ENCODE data around the gene HOPX.
A peak's percentile ranks its signal among the peaks of the same experiment; 100 is the strongest.
"Not testable (repeated sequence)": the region's sequence is repeated elsewhere in the genome, so short reads cannot be mapped to it uniquely, and the experiment has no call there.

HOPX gene, protein sequence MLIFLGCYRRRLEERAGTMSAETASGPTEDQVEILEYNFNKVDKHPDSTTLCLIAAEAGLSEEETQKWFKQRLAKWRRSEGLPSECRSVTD

DNA sequence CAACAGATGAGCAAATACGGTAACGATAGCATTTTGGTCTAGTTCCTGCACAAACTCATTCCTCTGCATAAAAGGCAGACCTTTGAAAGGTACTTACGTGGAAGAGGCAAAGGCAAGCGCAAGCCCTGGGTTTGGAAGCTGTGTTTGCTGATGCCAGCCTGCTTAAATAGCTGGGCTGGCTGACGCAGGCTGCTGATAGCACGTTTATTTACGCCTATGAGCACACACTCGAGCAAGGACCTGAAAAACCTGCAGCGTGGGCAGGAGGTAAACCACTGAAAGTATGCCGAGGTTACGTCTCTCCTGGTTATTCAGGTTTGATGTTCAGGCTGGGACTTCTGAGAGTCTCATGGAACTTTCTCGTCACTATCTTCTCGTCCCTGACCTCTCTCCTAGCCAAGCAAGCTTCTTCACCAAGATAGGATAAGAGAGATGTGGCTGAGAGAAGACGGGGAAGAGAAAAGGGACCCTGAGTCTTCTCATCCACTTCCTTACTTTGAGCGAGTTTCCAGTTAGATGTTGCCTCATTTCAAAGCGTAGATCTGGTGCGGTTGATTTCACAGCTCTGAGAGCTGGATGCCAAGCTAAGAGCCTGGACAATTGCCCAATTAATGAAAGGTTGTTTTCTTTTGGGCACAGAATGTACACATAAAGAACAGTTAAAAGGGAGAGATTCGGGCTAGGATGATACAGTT, at the start of gene HOPX:
HOPX (minus strand) TSS at position 139 of the 695 bp plus-strand sequence. CDS start 23,480 bp downstream, outside the sequence.
- DNase-seq, result peak in 11 of 56 donors; percentile 9 to 66 (median 18)

DNA sequence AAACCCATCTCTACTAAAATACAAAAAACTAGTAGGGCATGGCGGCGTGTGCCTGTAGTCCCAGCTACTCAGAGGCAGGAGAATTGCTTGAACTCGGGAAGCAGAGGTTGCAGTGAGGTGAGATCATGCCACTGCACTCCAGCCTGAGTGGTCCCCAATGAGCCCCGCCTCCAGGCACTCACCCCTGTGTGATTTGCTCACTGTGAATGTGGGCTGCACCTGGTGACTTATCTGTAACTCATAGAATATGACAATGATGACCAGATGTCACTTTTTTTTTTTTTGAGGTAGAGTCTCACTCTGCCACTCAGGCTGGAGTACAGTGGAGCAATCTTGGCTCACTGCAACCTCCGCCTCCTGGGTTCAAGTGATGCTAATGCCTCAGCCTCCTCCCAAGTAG, 49.0 kb upstream of the HOPX start:
- DNase-seq, result no peak

DNA sequence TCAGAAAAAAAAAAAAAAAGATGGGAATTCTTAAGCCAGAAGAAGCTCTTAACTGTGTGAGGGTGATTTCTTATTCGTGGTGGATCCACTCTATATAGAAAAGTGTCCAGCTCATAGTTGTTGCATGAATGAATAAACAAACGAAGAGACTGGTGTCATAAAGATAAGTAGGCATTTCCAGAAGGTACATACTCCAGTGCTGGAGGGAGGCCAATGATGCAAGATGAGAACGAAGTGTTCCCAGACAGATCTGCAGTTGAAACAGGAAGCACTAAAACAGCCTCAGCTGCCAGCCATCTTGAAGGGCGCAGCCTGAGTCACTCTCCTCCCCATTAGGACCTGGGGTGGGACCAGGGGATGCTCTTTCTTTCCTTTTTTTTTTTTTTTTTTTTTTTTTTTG, 47.4 kb upstream of the HOPX start:
- peak in 2 of 56 donors; percentile 1 to 18 for DNase-seq

DNA sequence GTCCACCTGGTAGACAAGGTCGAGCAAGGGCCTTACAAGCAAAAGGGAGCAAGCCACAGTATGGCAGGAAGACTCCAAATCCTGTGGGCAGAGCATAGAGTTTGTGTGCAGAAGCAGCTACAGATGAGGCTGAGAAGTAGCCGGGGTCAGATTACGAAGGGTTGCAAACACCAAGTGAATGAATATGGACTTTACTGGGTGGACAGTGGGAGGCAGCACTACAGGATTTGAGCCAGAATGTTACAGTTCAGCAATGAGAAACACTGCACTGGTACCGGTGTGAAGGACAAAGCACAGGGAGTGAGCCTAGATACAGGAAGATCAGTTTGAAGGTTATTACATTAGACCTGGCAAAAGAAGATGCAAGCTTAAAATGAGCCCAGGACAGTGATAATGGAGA, 46.1 kb upstream of the HOPX start:
- DNase-seq, result no peak

DNA sequence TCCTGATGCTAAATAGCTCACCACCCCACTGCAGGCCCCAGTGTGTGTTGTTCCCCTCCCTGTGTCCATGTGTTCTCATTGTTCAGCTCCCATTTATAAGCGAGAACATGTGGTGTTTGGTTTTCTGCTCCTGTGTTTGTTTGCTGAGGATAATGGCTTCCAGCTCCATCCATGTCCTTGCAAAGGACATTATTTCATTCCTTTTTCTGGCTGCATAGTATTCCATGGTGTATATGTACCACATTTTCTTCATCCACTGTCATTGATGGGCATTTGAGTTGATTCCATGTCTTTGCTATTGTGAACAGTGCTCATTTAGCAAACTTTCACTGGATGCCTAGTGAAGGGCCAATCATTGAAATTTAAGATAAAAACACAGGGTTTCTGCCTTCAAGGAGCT, 45.5 kb upstream of the HOPX start:
- DNase-seq, result not testable (repeated sequence)

DNA sequence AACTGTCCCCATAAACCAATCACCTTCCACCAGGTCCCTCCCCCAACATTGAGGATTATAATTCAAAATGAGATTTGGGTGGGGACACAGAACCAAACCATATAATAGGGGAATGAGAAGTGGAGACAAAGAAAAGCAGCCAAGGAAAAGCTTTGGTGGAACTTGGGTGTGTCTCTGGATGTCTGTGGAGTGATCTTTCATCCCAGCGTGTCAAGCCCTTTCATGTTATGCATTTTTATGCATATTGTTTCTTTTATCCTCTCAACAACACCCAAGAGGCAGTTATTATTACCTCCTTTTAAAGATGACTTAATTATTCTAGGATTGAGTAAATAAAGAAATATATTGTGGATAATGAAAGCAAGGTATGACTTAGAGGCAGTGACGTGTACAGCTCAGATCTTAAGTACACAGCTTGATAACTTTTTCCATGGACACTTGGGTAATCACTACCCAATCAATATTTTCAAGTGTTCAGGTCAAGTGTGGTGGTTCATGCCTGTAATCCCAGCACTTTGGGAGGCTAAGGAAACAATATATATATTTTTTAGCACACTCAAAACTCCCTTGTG, 42.6 kb upstream of the HOPX start:
- no peak for DNase-seq

DNA sequence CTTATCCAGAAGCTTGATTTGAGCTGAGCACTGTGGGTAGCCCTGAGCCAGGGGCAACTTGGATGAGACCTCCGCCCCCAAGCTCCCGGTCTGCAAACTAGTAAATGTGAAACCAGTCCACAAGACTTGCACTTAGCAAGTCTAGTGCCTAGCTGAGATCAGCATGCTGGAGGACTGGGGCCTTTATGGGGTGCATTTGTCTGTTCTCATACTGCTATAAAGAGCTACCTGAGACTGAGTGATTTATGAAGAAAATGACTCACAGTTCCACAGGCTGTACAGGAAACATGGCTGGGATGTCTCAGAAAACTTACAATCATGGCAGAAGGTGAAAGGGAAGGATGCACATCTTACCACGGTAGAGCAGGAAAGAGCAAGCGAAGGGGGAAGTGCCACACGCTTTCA, 42.1 kb upstream of the HOPX start:
- no peak for DNase-seq

DNA sequence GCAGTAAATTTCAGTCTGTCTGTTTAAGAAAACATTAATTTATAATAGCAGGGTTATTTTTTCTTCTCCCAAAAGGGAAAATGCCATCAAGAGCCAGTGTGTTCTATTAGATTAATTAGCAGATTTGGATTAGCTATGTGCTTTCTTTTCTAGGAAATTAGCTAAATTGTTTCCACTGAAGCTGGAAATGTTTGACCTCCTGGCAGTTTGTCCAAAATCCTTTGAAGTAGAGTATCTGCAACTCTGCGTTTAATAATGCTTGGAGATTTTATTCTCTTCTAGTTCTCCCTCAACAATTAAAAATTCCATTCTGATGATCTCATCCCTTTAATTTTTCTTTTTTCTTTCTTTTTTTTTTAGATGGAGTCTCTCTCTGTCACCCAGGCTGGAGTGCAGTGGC, 27.1 kb upstream of the HOPX start:
- no peak for DNase-seq

DNA sequence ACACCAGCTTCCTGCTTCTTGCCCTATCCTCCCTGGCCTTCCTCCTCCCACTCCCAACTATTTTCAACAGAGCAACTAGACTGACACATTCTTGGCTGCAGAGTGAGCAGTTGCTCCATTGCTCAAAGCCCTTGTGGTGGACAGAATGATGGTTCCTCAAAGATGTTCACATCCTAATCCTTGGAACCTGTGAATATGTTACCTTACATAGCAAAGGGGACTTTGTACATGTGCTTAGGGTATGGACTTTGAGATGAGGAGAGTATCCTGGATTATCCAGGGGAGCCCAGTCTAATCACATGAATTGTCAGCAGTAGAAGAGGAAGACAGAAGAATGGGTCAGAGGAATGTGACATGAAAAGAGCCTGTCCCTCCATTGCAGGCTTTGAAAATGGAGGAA, 24.9 kb upstream of the HOPX start:
- no peak for DNase-seq

DNA sequence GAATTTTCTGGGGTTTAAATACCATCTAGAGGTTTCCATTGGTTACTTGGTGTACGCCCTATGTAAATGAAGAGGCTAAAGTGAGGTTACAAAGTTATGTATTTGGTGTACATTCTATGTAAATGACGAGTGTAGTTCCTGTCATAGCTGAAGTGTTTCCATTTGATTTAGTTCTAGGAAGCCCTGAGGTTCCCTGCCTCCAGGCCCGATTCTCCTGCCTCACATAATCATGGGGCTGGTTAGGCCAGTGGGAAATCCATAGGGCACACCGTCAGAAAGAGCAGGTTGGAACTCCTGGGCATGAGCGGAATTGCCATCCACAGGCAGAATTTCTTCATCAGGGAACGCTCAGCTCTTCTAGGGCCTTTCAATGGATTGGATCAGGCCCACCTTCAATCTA, 24.2 kb upstream of the HOPX start:
- DNase-seq, result no peak

DNA sequence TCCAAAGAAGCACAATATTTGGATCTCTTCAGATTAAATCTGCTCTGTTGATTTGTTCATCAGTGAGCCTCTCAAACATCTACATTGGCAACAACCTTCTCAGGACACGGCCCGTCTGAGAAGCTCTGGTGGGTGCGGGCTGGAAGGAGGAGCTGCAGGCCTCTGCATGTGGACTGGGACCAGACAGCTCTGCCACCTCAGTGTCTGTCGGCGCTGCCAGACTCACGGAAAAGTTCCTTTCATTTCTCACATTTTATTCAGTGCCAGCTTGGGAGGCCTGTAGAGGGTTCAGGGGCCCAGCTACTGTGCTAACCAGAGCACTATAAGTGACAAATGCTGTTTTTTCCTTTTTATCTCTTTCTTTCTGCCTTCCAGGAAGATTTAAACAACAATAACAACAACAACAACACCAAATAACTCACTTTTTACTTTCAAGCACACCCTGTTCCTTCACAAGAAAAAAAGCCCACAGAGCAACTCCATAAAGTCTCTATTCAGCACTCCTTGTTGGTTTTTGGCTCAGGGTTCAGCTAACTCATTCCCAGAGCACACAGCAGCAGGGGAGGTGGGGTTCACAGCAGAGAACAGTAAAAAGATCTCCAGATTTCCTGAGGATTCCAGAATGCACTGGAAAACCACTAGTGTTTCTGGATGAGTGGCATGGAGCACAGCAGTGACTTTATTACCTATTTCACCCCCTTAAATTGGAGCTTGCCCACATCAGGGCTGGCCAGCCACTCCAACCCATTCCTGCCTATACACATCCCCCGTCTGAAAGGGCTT, 23.2 kb upstream of the HOPX start:
- peak in 8 of 56 donors; percentile 2 to 31 (median 6) for DNase-seq

DNA sequence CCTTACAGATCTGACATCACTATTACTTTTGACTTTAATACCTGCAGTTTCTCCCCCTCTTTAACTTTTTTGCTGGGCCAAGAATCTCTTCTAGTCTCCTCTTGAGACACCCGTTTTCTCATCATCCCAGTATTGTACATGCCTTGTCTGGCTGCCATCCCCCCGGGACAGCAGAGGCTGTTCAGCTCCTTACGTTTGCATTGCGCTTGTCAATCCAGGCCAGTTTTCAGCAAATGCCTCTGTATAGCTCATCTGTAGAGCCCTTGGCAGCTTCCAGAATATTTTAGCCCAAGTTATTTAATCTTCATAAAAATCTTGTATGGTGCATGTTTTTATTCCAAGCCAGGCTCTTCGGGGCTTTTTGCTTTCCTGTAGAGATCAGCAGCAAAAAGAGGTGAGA, 22.3 kb upstream of the HOPX start:
- no peak for DNase-seq

DNA sequence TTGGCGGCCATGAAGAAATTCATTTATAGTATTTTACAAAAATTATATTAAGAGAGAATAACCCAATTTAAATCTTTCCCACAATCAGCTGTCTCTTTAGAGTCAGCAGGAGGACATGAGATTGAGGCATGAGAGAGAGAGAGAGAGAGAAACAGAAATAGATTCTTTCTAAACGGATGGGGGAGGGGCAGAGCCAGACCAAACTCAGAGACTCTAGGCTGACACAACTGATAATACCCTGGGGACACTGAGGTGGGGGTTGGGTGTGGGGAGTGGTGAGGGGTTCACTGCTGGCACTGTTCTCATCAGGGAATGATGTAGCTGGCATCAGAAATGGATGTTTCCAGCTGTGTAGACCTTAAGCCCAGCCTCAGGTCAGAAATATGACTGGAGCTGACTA, 20.5 kb upstream of the HOPX start:
- DNase-seq, result no peak

DNA sequence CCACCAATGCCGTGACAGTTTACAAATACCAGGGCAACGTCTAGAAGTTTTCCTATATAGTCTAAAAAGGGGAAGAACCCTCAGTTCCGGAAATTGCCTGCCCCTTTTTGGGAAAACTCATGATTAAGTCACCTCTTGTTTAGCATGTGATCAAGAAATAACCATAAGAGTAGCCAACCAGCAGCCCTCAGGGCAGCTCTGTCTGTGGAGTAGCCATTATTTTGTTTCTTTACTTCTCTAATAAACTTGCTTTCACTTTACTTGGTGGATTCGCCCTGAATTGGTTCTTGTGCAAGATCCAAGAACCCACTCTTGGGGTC, 20.0 kb upstream of the HOPX start:
- no peak for DNase-seq

DNA sequence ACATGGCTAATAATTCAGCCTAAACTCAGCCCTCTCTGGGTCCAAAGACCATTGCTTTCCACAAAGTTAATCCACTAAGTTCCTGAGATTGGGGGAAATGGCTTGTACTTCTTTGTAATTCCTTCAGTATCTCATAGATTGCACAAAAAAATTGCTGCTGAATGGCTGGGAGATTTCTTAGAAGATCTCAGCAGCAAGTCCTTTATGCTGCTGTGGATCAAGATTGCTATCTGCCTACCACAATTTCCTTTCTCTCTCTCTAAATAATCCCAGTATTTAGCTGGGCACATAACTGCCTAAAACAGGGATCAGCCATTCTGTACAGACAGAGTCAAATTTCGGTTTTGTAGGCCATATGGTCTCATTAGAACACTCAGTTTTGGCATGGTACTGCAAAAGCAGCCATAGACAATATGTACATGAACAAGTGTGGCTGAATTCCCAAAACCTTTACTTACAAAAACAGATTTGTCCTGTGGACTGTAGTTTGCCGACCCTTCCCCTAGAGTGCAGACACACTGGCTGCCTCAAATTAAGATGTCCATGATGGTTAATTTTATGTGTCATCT, 18.5 kb upstream of the HOPX start:
- DNase-seq, result no peak

DNA sequence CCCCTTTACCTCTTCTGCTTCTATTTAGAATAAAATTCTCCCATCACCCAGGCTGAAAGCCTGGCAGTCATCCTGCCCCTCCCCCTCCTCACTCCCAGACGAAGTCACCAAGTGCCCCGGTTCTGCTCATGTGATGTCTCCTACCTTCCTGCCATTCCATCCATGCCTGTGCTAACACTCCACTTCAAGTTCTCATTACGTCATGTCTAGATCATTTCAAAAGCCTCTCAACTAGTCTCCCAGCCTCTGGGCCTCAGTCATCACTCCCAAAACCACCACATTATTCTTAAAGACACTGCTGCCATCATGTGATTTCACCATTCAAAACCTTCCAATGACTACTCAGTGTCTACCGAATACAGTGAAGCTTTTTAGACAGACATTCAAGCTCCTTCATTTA, 17.2 kb upstream of the HOPX start:
- DNase-seq, result no peak

DNA sequence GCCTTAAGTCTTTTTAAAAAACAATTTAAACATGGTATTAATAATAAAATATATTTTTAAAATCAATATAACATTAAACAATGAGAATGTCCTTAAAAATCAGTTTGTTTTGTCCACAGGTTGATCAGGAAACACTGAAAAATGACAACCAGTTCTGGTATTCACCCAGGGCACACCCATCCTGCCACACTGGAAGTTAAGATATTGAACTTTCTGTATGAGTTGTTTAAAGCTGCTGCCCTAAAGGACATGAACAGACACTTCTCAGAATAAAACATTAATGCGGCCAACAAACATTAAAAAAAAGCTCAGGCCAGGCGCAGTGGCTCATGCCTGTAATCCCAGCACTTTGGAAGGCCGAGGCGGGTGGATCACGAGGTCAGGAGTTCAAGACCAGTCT, 15.0 kb upstream of the HOPX start:
- no peak for DNase-seq

DNA sequence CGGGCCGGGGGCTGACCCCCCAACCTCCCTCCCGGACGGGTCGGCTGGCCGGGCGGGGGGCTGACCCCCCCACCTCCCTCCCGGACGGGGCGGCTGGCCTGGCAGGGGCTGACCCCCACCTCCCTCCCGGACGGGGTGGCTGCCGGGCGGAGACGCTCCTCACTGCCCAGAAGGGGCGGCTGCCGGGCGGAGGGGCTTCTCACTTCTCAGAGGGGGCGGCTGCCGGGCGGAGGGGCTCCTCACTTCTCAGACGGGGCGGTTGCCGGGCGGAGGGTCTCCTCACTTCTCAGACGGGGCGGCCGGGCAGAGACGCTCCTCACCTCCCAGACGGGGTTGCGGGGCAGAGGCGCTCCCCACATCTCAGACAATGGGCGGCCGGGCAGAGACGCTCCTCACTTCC, 12.4 kb upstream of the HOPX start:
- not testable (repeated sequence) for DNase-seq

DNA sequence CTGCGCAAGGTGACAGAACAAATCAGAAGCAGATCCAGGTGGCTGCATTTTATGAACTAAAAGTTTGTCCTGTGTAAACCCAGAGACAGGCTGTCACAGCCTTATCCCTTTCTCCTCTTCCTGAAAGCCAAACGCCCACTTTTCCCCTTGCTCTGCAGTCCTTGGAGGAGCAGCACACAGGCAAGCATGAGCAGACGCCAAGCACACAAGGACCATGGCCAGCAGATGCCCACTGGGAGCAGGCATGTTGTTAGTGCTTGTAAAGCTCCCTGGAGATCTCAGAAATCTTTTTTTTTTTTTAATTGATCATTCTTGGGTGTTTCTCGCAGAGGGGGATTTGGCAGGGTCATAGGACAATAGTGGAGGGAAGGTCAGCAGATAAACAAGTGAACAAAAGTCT, 11.5 kb upstream of the HOPX start:
- no peak for DNase-seq

DNA sequence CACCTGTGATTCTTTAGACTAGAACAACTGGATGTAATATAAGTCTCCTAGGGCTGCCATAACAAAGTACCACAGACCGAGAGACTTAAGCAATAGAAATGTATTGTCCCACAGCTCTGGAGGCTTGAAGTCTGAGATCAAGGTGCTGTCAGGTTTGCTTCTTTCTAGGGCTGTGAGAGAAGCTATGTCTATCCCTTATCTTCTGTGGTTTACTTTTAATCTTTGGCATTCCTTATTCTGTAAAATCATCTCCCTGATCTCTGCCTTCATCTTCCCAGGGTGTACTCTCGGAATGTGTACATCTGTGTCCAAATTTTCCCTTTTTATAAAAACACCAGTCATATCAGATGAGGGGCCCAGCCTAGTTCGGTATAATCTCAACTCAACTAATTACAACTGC, 10.3 kb upstream of the HOPX start:
- no peak for DNase-seq

DNA sequence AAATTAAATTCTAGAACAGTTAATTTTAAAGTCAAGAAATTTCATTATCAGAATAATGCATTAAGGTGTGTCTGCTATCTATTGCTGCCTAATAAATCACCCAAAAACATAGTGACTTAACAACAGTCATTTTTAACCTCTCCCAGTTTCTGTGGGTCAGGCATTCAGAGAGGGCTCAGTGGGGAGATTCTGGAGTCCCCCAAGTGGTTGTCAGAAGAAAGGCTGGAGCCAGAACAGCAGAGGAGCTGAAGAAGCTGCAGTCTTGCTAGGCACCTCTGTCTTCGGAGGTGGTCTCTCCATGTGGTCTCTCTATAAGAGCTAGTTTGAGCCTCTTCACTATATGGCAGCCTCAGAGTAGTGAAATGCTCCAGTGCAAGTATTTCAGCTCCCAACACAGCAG, 9.3 kb upstream of the HOPX start:
- no peak for DNase-seq
